Panc1 (cell line): ENCODE measurements around the gene TTYH2.

Experiments
- POLR2AphosphoS5 ChIP-seq: IDR thresholded peaks from 2 replicates; pipeline ENCODE4 v1.6.1; 2012; ENCODE audit warnings: mild to moderate bottlenecking, low read depth, low read length, moderate library complexity
- TCF7L2 ChIP-seq: IDR thresholded peaks from 2 replicates; pipeline ENCODE4 v1.6.1; 2011; ENCODE audit warnings: mild to moderate bottlenecking, low read depth, low read length, inconsistent platforms
- TF ChIP-seq, protein P1 (sequence below): fragments of 450-650 bp; IDR thresholded peaks from 2 replicates; pipeline ENCODE4 v1.5.1; 2017; ENCODE audit warnings: mild to moderate bottlenecking

DNA sequence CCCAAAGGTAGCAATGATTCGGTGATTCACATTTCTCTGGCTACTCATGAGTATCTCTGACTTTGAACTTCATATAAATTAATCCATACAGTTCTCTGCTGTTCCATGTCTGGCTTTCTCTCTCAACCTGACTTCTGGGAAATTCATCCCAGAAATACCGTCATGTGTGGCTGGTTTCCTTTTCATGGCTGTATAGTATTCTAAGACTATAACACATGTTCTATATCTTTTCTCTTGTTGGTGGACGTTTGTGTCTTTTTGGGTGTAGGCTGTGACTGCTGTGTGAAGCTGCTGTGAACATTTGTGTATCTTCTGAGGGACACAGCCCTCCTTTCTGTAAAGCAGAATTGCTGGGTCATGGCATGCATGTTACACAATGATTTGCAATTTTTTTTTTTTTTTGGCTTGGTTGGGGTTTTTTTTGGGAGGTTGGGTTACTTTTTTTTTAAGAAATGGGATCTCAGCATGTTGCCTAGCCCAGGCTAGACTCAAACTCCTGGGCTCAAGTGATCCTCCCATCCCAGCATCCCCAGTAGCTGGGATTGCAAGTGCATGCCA, 6.3 kb downstream of the TTYH2 start:
- TF ChIP-seq, protein P1, sequence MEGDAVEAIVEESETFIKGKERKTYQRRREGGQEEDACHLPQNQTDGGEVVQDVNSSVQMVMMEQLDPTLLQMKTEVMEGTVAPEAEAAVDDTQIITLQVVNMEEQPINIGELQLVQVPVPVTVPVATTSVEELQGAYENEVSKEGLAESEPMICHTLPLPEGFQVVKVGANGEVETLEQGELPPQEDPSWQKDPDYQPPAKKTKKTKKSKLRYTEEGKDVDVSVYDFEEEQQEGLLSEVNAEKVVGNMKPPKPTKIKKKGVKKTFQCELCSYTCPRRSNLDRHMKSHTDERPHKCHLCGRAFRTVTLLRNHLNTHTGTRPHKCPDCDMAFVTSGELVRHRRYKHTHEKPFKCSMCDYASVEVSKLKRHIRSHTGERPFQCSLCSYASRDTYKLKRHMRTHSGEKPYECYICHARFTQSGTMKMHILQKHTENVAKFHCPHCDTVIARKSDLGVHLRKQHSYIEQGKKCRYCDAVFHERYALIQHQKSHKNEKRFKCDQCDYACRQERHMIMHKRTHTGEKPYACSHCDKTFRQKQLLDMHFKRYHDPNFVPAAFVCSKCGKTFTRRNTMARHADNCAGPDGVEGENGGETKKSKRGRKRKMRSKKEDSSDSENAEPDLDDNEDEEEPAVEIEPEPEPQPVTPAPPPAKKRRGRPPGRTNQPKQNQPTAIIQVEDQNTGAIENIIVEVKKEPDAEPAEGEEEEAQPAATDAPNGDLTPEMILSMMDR = no peak
- no peak for TF ChIP-seq POLR2AphosphoS5
- no peak for TF ChIP-seq TCF7L2
